HepG2 (cell line): ENCODE results near the gene AHSG. TPM values are rescaled to one million over a fixed set of nuclear protein-coding genes. Genes with fewer than 3 reads are reported as not detected.

Experiments
- ATF5 ChIP-seq: sonication (generic); formaldehyde crosslinking; IDR thresholded peaks from 2 replicates; pipeline ENCODE4 v1.4.0; 2020; ENCODE audit warnings: mild to moderate bottlenecking, low read depth, missing genetic modification reagents
- HMG20A ChIP-seq: IDR thresholded peaks from 2 replicates; pipeline ENCODE4 v1.6.1; 2016; ENCODE audit warnings: borderline replicate concordance
- MEIS2 ChIP-seq: sonication (generic); formaldehyde crosslinking; IDR thresholded peaks from 2 replicates; pipeline ENCODE4 v1.9.0; 2021; ENCODE audit warnings: mild to moderate bottlenecking, missing genetic modification reagents
- MTF2 ChIP-seq: sonication (generic); formaldehyde crosslinking; IDR thresholded peaks from 2 replicates; pipeline ENCODE4 v1.5.0; 2020; ENCODE audit warnings: missing genetic modification reagents, borderline replicate concordance
- PHF20 ChIP-seq: sonication (generic); formaldehyde crosslinking; IDR thresholded peaks from 2 replicates; pipeline ENCODE4 v1.5.0; 2020; ENCODE audit warnings: mild to moderate bottlenecking, missing genetic modification reagents
- SAFB2 ChIP-seq: sonication (generic); formaldehyde crosslinking; IDR thresholded peaks from 2 replicates; pipeline ENCODE4 v1.5.1; 2020; ENCODE audit warnings: missing genetic modification reagents, low read depth, mild to moderate bottlenecking, borderline replicate concordance
- SSRP1 ChIP-seq: IDR thresholded peaks from 2 replicates; pipeline ENCODE4 v1.6.1; 2016; ENCODE audit warnings: control low read depth
- TEAD3 ChIP-seq: optimal IDR thresholded peaks from 2 replicates; pipeline ENCODE3; 2016; ENCODE audit warnings: borderline replicate concordance
- ZFP82 ChIP-seq: sonication (generic); formaldehyde crosslinking; IDR thresholded peaks from 2 replicates; pipeline ENCODE4 v1.5.1; 2020; ENCODE audit warnings: mild to moderate bottlenecking, missing genetic modification reagents, borderline replicate concordance
- ZNF292 ChIP-seq: sonication (generic); formaldehyde crosslinking; IDR thresholded peaks from 2 replicates; pipeline ENCODE4 v1.8.1; 2022; ENCODE audit warnings: mild to moderate bottlenecking, low read depth, missing genetic modification reagents, borderline replicate concordance
- ZNF816 ChIP-seq: sonication (generic); formaldehyde crosslinking; IDR thresholded peaks from 2 replicates; pipeline ENCODE4 v1.8.0; 2022; ENCODE audit warnings: missing genetic modification reagents, mild to moderate bottlenecking, borderline replicate concordance
- ZNF839 ChIP-seq: sonication (generic); formaldehyde crosslinking; IDR thresholded peaks from 2 replicates; pipeline ENCODE4 v1.4.0; 2020; ENCODE audit warnings: missing genetic modification reagents, mild to moderate bottlenecking, borderline replicate concordance
- ZNF891 ChIP-seq: sonication (generic); formaldehyde crosslinking; IDR thresholded peaks from 2 replicates; pipeline ENCODE4 v1.5.0; 2020; ENCODE audit warnings: mild to moderate bottlenecking, missing genetic modification reagents
- ZSCAN29 ChIP-seq: sonication (generic); formaldehyde crosslinking; conservative IDR thresholded peaks from 2 replicates; pipeline ENCODE4 v1.4.0; 2020; ENCODE audit warnings: mild to moderate bottlenecking, missing genetic modification reagents
- polyA plus RNA-seq, 8 experiments: library from polyadenylated mRNA; depleted of rRNA in 3 of 8; stranded (reverse) in 7 of 8; unstranded in 1 of 8; fragments of >200 nt; fragmentation: Illumina TruSeq in 4 of 8; extraction: Trizol in 4 of 8; gene quantifications; 2 replicates each; pipeline versions ENCODE4 v1.2.1 to v1.2.3, GENCODE V29; 2011 to 2016; ENCODE audit warnings: low read depth in 4 of 8, missing spikeins in 1 of 8, mixed read lengths in 1 of 8; ENCODE audit not compliant: insufficient read depth in 1 of 8
- total RNA-seq, 5 experiments: library from RNA; depleted of rRNA; stranded (reverse); fragments of >200 nt; fragmentation: Illumina TruSeq; extraction: Trizol; gene quantifications; 2 replicates each; pipeline ENCODE4 v1.2.3, GENCODE V29; 2016; ENCODE audit warnings: low read depth in 1 of 5
- TF ChIP-seq, protein P1 (sequence below): sonication (generic); formaldehyde crosslinking; IDR thresholded peaks from 2 replicates; pipeline ENCODE4 v1.8.0; 2022; ENCODE audit warnings: missing genetic modification reagents, mild to moderate bottlenecking, moderate library complexity, borderline replicate concordance
- TF ChIP-seq, protein P2 (sequence below): sonication (generic); formaldehyde crosslinking; IDR thresholded peaks from 2 replicates; pipeline ENCODE4 v1.5.1; 2020; ENCODE audit warnings: missing genetic modification reagents, mild to moderate bottlenecking, borderline replicate concordance
- TF ChIP-seq, protein P3 (sequence below): sonication (generic); formaldehyde crosslinking; IDR thresholded peaks from 2 replicates; pipeline ENCODE4 v1.5.0; 2020; ENCODE audit warnings: missing genetic modification reagents, mild to moderate bottlenecking, borderline replicate concordance
- TF ChIP-seq, protein P4 (sequence below): sonication (generic); formaldehyde crosslinking; IDR thresholded peaks from 2 replicates; pipeline ENCODE4 v1.4.0; 2020; ENCODE audit warnings: mild to moderate bottlenecking, missing genetic modification reagents, borderline replicate concordance

The AHSG gene
- total and polyA plus RNA-seq, 2 of the 13 experiments (the other 11 are each of a cell fraction or from before 2014, with no cell fraction given), result 2,043 to 19,152 TPM

GRCh38 chr3:186618318-186618938 lies 5.6 kb downstream of the AHSG start (continued):
- TF ChIP-seq, protein P1, sequence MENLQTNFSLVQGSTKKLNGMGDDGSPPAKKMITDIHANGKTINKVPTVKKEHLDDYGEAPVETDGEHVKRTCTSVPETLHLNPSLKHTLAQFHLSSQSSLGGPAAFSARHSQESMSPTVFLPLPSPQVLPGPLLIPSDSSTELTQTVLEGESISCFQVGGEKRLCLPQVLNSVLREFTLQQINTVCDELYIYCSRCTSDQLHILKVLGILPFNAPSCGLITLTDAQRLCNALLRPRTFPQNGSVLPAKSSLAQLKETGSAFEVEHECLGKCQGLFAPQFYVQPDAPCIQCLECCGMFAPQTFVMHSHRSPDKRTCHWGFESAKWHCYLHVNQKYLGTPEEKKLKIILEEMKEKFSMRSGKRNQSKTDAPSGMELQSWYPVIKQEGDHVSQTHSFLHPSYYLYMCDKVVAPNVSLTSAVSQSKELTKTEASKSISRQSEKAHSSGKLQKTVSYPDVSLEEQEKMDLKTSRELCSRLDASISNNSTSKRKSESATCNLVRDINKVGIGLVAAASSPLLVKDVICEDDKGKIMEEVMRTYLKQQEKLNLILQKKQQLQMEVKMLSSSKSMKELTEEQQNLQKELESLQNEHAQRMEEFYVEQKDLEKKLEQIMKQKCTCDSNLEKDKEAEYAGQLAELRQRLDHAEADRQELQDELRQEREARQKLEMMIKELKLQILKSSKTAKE (CRISPR knock-in tag), result peak; percentile 15
- TF ChIP-seq PHF20 (CRISPR knock-in tag), result 0 out of 2 replicates have a peak, but pooled peaks have one; percentile 27
- TF ChIP-seq ATF5 (CRISPR knock-in tag), result no peak
- TF ChIP-seq, protein P2, sequence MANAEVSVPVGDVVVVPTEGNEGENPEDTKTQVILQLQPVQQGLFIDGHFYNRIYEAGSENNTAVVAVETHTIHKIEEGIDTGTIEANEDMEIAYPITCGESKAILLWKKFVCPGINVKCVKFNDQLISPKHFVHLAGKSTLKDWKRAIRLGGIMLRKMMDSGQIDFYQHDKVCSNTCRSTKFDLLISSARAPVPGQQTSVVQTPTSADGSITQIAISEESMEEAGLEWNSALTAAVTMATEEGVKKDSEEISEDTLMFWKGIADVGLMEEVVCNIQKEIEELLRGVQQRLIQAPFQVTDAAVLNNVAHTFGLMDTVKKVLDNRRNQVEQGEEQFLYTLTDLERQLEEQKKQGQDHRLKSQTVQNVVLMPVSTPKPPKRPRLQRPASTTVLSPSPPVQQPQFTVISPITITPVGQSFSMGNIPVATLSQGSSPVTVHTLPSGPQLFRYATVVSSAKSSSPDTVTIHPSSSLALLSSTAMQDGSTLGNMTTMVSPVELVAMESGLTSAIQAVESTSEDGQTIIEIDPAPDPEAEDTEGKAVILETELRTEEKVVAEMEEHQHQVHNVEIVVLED (CRISPR knock-in tag), result no peak
- 0 out of 2 replicates have a peak, but pooled peaks have one; percentile 32 for TF ChIP-seq ZNF839
- TF ChIP-seq ZNF891 (CRISPR knock-in tag), result peak; percentile 35; the same call in 1 of the 2 replicates
- TF ChIP-seq ZSCAN29 (CRISPR knock-in tag), result no peak
- TF ChIP-seq ZNF816 (CRISPR knock-in tag), result peak; percentile 88; the same call in 1 of the 2 replicates
- TF ChIP-seq, protein P3, sequence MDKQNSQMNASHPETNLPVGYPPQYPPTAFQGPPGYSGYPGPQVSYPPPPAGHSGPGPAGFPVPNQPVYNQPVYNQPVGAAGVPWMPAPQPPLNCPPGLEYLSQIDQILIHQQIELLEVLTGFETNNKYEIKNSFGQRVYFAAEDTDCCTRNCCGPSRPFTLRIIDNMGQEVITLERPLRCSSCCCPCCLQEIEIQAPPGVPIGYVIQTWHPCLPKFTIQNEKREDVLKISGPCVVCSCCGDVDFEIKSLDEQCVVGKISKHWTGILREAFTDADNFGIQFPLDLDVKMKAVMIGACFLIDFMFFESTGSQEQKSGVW, result 0 out of 2 replicates have a peak, but pooled peaks have one; percentile 2
- TF ChIP-seq ZFP82 (CRISPR knock-in tag), result 0 out of 2 replicates have a peak, but pooled peaks have one; percentile 33
- no peak for TF ChIP-seq MTF2 (CRISPR knock-in tag)
- TF ChIP-seq SAFB2, result peak; percentile 43; the same call in 1 of the 2 replicates
- TF ChIP-seq ZNF292 (CRISPR knock-in tag), result no peak
- no peak for TF ChIP-seq HMG20A (CRISPR knock-in tag)
- TF ChIP-seq, protein P4, sequence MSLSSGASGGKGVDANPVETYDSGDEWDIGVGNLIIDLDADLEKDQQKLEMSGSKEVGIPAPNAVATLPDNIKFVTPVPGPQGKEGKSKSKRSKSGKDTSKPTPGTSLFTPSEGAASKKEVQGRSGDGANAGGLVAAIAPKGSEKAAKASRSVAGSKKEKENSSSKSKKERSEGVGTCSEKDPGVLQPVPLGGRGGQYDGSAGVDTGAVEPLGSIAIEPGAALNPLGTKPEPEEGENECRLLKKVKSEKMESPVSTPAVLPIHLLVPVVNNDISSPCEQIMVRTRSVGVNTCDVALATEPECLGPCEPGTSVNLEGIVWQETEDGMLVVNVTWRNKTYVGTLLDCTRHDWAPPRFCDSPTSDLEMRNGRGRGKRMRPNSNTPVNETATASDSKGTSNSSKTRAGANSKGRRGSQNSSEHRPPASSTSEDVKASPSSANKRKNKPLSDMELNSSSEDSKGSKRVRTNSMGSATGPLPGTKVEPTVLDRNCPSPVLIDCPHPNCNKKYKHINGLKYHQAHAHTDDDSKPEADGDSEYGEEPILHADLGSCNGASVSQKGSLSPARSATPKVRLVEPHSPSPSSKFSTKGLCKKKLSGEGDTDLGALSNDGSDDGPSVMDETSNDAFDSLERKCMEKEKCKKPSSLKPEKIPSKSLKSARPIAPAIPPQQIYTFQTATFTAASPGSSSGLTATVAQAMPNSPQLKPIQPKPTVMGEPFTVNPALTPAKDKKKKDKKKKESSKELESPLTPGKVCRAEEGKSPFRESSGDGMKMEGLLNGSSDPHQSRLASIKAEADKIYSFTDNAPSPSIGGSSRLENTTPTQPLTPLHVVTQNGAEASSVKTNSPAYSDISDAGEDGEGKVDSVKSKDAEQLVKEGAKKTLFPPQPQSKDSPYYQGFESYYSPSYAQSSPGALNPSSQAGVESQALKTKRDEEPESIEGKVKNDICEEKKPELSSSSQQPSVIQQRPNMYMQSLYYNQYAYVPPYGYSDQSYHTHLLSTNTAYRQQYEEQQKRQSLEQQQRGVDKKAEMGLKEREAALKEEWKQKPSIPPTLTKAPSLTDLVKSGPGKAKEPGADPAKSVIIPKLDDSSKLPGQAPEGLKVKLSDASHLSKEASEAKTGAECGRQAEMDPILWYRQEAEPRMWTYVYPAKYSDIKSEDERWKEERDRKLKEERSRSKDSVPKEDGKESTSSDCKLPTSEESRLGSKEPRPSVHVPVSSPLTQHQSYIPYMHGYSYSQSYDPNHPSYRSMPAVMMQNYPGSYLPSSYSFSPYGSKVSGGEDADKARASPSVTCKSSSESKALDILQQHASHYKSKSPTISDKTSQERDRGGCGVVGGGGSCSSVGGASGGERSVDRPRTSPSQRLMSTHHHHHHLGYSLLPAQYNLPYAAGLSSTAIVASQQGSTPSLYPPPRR (CRISPR knock-in tag), result peak; percentile 9; the same call in 1 of the 2 replicates
- TF ChIP-seq TEAD3, result no peak
- peak; percentile 99 for TF ChIP-seq SSRP1 (CRISPR knock-in tag)
- peak; percentile 25; the same call in 1 of the 2 replicates for TF ChIP-seq MEIS2 (CRISPR knock-in tag)
